Natural killer cell (primary cell): ENCODE results near the gene KCNK18. TPM values are rescaled to one million over a fixed set of nuclear protein-coding genes. Genes with fewer than 3 reads are reported as not detected.

Experiments used
- ATAC-seq, 3 donors: fragments of 150-1000 bp in 2 of 3; fragments of 200-7000 bp in 1 of 3; cut with Tn5 transposase; 1 replicate in 1 of 3; 2 replicates in 2 of 3; pipeline ENCODE4 v1.10.0; 2021; ENCODE audit warnings: mild to moderate bottlenecking in 2 of 3, moderate library complexity in 2 of 3
- DNase-seq, 2 donors: peaks; one replicate each; pipeline versions ENCODE4 v3.0.0 to v3.0.0-alpha.2; 2013 to 2021; ENCODE audit warnings: mixed read lengths in 1 of 2
- H3K27ac ChIP-seq: one replicate; pipeline ENCODE4 v1.5.1; 2013; ENCODE audit warnings: mild to moderate bottlenecking, low read length
- H3K27me3 ChIP-seq: one replicate; pipeline ENCODE4 v1.6.1; 2013; ENCODE audit warnings: low read length; ENCODE audit not compliant: control insufficient read depth, insufficient read depth
- H3K36me3 ChIP-seq: one replicate; pipeline ENCODE4 v1.6.1; 2013; ENCODE audit warnings: low read length; ENCODE audit not compliant: control insufficient read depth, insufficient read depth
- H3K4me1 ChIP-seq: one replicate; pipeline ENCODE4 v1.6.1; 2013; ENCODE audit warnings: low read length; ENCODE audit not compliant: control insufficient read depth, insufficient read depth
- H3K4me3 ChIP-seq: one replicate; pipeline ENCODE4 v1.5.1; 2013; ENCODE audit warnings: low read length
- H3K9me3 ChIP-seq: one replicate; pipeline ENCODE4 v1.6.1; 2013; ENCODE audit warnings: low read length; ENCODE audit not compliant: control insufficient read depth, insufficient read depth
- H3K27ac Mint-ChIP-seq, 2 donors: one replicate each; pipeline ENCODE4 v1.8.0; 2022; ENCODE audit warnings: mild to moderate bottlenecking in 2 of 2, mixed read lengths in 2 of 2, moderate library complexity in 1 of 2
- H3K27me3 Mint-ChIP-seq, 2 donors: one replicate each; pipeline ENCODE4 v1.8.0; 2022; ENCODE audit warnings: low read depth in 2 of 2, mixed read lengths in 2 of 2
- H3K36me3 Mint-ChIP-seq: one replicate; pipeline ENCODE4 v1.8.0; 2022; ENCODE audit warnings: mixed read lengths
- H3K4me1 Mint-ChIP-seq, 2 donors: one replicate each; pipeline ENCODE4 v1.8.0; 2022; ENCODE audit warnings: mixed read lengths in 2 of 2
- H3K4me3 Mint-ChIP-seq: one replicate; pipeline ENCODE4 v1.8.0; 2022; ENCODE audit warnings: mild to moderate bottlenecking, moderate library complexity, mixed read lengths
- H3K9me3 Mint-ChIP-seq, 2 donors: one replicate each; pipeline ENCODE4 v1.8.0; 2022; ENCODE audit warnings: mixed read lengths in 2 of 2
- CTCF ChIP-seq: fragments of 200-600 bp; IDR thresholded peaks from one replicate; pipeline ENCODE4 v1.8.0; 2022; ENCODE audit warnings: antibody characterized with exemption
- WGBS: methylation state at CpG from one replicate; pipeline ENCODE4 v1.1.7; 2013; ENCODE audit warnings: missing lambda C conversion rate; ENCODE audit not compliant: insufficient coverage; 5-methylcytosine and 5-hydroxymethylcytosine counted together
- intact Hi-C: fragments of 100-400 bp; cut with micrococcal nuclease; formaldehyde crosslinking; loops from one replicate; pipeline ENCODE4 v1.14.2; 2022
- total RNA-seq, 4 donors: library from RNA; stranded (reverse); fragments of 120-200 nt in 1 of 4; gene quantifications; one replicate each; pipeline versions ENCODE4 v1.2.3 to v1.2.4, GENCODE V29; 2013 to 2022

Gene KCNK18
- total RNA-seq, 3 donors from 2014 or later (not counting 1 experiment from before 2014, with no cell fraction given): not detected

GRCh38 chr10:117167346-117167788 is 29.9 kb upstream of the KCNK18 start:
- WGBS: 19% methylated on average over 21 of the region's 21 CpGs
- Histone ChIP-seq H3K27ac (no peak overlapping the region), H3K4me3 (no peak overlapping the region), H3K27me3 (peaks cover 80% of the 10 kb centered on the region), H3K9me3 (no peaks in the 10 kb centered on the region), H3K36me3 (no peaks in the 10 kb centered on the region), H3K4me1 (peaks cover 23% of the 10 kb centered on the region)
- H3K4me3 Mint-ChIP-seq: no peak overlapping the region
- peak in 1 of 2 donors; percentile 7 for DNase-seq
- H3K27ac Mint-ChIP-seq: no peak overlapping the region
- no peak for TF ChIP-seq CTCF
- H3K9me3 Mint-ChIP-seq: no peaks in the 10 kb centered on the region
- no peaks in the 10 kb centered on the region for H3K36me3 Mint-ChIP-seq
- intact Hi-C loops: no loop called here
- ATAC-seq: no peak
- H3K4me1 Mint-ChIP-seq: peaks cover 0 to 7% of the 10 kb centered on the region in 2 donors
- H3K27me3 Mint-ChIP-seq: peaks cover 63 to 79% of the 10 kb centered on the region in 2 donors

DNA sequence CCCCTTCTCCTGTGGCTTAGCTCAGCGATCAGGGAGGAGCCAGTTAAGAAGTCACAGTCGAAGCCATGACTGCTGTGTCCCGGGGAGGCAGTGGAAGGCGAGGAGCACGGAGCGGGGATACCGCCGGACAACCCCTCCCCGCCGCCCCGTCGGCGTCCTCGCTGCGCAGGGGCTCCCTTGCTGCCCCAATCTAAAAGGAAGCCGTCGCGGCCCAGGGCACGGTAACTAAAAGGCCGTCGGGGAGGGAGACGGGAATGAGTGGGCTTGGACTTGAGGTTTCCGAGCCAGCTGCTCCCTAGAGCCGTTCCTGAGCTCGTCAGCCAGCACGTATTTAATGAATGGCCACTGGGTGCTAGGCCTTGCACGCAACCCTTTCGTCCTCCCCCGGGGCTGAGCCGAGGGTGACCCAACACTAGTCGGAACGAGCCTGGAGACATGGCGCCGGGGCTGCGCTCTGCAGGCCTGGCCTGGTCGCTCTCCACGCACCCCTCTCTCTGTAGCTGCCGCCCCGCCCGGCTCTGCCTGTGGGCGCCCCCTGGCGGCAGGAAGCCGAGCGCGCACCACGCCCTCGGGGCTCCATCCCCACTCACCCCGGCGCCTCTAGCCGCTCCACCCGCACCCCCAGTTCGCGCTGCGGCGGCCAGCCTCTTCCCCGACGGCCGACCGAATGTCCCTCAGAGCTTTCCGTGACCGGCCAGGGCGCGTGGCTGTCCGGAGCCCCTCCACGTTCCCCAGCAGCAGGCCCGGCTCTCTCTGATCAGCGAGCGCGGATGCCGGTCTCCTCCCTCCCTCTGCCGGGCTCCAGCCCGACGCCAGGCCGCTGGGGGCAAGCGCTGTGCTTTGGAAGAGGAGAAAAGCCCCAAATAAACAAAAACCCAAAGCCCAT is 29.3 kb upstream of the KCNK18 start:
- peak; percentile 63 to 89 (median 87) for ATAC-seq
- Mint-ChIP-seq H3K4me1 (peaks cover 0 to 5% of the 10 kb centered on the region in 2 donors), H3K4me3 (peak overlapping the region; percentile 45), H3K36me3 (no peaks in the 10 kb centered on the region), H3K27ac (no peak overlapping the region), H3K27me3 (peaks cover 64 to 82% of the 10 kb centered on the region in 2 donors), H3K9me3 (no peaks in the 10 kb centered on the region)
- Histone ChIP-seq H3K4me1 (peaks cover 23% of the 10 kb centered on the region), H3K27me3 (peaks cover 79% of the 10 kb centered on the region), H3K27ac (no peak overlapping the region), H3K4me3 (no peak overlapping the region), H3K36me3 (no peaks in the 10 kb centered on the region), H3K9me3 (no peaks in the 10 kb centered on the region)
- peak; percentile 22 to 79 for DNase-seq
- 7% methylated on average over 75 of the region's 75 CpGs for WGBS
- peak; percentile 55 for TF ChIP-seq CTCF
- intact Hi-C loops: no loop called here

DNA sequence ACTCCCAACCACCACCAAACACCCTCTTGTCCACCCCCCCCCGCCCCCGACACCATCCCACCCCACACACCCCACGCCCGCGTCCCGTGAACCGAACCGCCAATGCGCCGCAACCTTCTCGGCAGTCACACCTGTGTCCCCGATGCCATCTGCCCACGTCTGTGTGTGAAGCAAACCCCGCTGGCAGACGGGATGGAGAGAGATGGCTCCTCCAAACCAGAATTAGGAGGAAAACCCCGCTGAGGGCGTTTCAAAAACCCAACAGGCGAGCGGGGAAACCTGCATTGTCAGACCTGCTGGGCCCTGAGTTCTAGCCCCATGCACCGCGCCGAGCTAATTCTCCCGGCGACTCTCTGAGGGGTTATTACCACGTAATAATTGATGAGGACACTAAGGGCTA is 28.6 kb upstream of the KCNK18 start:
- DNase-seq (peak in 1 of 2 donors; percentile 19), ATAC-seq (no peak)
- TF ChIP-seq CTCF: no peak
- Histone ChIP-seq H3K27me3 (peaks cover 72% of the 10 kb centered on the region), H3K4me1 (peaks cover 17% of the 10 kb centered on the region), H3K27ac (no peak overlapping the region), H3K36me3 (no peaks in the 10 kb centered on the region), H3K4me3 (no peak overlapping the region), H3K9me3 (no peaks in the 10 kb centered on the region)
- H3K4me3 Mint-ChIP-seq: peak overlapping the region; percentile 45
- peaks cover 66 to 82% of the 10 kb centered on the region in 2 donors for H3K27me3 Mint-ChIP-seq
- no peaks in the 10 kb centered on the region for H3K36me3 Mint-ChIP-seq
- WGBS: 8% methylated on average over 22 of the region's 25 CpGs
- no peak overlapping the region for H3K27ac Mint-ChIP-seq
- peaks cover 0 to 5% of the 10 kb centered on the region in 2 donors for H3K4me1 Mint-ChIP-seq
- no peaks in the 10 kb centered on the region for H3K9me3 Mint-ChIP-seq
- intact Hi-C loops: no loop called here
